Body of pancreas (tissue), 4 donors: ENCODE data around the gene HMMR. TPM values are rescaled to one million over a fixed set of nuclear protein-coding genes. Genes with fewer than 3 reads are reported as not detected.

Source experiments
- ATAC-seq: fragments of 150-250 bp; one replicate; pipeline ENCODE4 v1.9.1; 2016
- DNase-seq, 4 donors: peaks; one replicate each; pipeline ENCODE4 v3.0.0-alpha.2; 2019
- H3K27ac ChIP-seq, 4 donors: fragments of 200-600 bp; sonication (generic); 1 replicate in 3 of 4; 2 replicates in 1 of 4; pipeline versions ENCODE4 v1.5.1 to v1.6.1; 2016 to 2019; ENCODE audit warnings: mild to moderate bottlenecking in 1 of 4, mixed read lengths in 1 of 4, moderate library complexity in 1 of 4
- H3K27me3 ChIP-seq, 2 donors: fragments of 200-600 bp; sonication (generic); one replicate each; pipeline ENCODE4 v1.6.0; 2016; ENCODE audit warnings: mild to moderate bottlenecking in 1 of 2
- H3K36me3 ChIP-seq, 2 donors: fragments of 200-600 bp; sonication (generic); replicated peaks in 1 of 2; 2 replicates each; pipeline ENCODE4 v1.5.1; 2016; ENCODE audit warnings: low read depth in 2 of 2; ENCODE audit not compliant: insufficient read depth in 1 of 2
- H3K4me1 ChIP-seq: fragments of 200-600 bp; sonication (generic); one replicate; pipeline ENCODE4 v1.6.0; 2016
- H3K4me3 ChIP-seq, 2 donors: fragments of 200-600 bp; sonication (generic); 1 replicate in 1 of 2; 2 replicates in 1 of 2; pipeline ENCODE4 v1.5.1; 2016 to 2019
- H3K9me3 ChIP-seq, 3 donors: fragments of 200-600 bp; sonication (generic); 1 replicate in 2 of 3; 2 replicates in 1 of 3; pipeline ENCODE4 v1.5.1; 2016
- POLR2A ChIP-seq, 3 donors: fragments of 450-650 bp; IDR thresholded peaks; one replicate each; pipeline ENCODE4 v1.6.1; 2016; ENCODE audit warnings: antibody characterized with exemption in 3 of 3, mild to moderate bottlenecking in 2 of 3
- WGBS, 2 donors: methylation state at CpG; one replicate each; pipeline ENCODE4 v1.1.5; 2017; 5-methylcytosine and 5-hydroxymethylcytosine counted together
- intact Hi-C: fragments of 100-400 bp; cut with DNase I; formaldehyde crosslinking; loops from one replicate; pipeline ENCODE4 v1.15.1; 2023
- total RNA-seq, 2 donors: library from RNA; depleted of rRNA; stranded (reverse); fragments of >200 nt; gene quantifications; one replicate each; pipeline ENCODE4 v1.1.0, GENCODE V29; 2016
- TF ChIP-seq, protein P1 (sequence below), 7 experiments: fragments of 450-650 bp in 4 of 7; fragments of 200-600 bp in 3 of 7; sonication (generic) in 3 of 7; IDR thresholded peaks; one replicate each; pipeline ENCODE4 v1.5.1; 2016 to 2019; ENCODE audit warnings: antibody characterized with exemption in 7 of 7

The HMMR gene
- total RNA-seq, 2 donors from 2014 or later: not detected

DNA sequence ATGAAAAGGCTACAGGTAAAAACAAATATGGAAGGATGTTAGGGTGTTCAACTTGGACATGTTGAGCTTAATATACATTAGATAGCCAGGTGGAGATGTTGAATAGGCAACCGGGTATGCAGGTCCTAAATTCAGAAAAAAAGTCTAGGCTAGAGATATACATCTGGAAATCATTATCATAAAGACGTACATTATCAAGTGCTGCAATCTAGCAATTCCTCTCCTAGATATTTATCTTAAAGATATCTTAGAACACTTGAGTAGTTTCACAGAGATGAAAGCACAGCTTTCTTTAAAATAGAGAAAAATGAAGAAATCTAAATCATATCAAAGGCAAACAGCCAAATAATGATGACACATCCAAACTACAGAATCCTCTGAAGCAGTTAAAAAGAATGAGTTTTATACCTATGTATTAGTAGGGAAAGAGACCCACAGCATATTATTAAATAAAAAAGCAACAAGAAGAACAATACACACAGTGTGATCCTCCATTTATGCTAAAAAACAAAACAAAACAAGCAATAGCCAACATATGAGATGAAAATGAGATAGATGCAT lies 4.3 kb upstream of the HMMR start:
- peaks cover 23% of the 10 kb centered on the region for H3K4me1 ChIP-seq
- no peak overlapping the region for H3K27ac ChIP-seq
- no peaks in the 10 kb centered on the region for H3K27me3 ChIP-seq
- H3K4me3 ChIP-seq: no peak overlapping the region
- intact Hi-C loops: no loop called here
- H3K9me3 ChIP-seq: no peaks in the 10 kb centered on the region
- WGBS, 2 donors: 83 to 84% methylated on average over 2 of the region's 2 CpGs
- DNase-seq (no peak), ATAC-seq (no peak)
- TF ChIP-seq, protein P1, sequence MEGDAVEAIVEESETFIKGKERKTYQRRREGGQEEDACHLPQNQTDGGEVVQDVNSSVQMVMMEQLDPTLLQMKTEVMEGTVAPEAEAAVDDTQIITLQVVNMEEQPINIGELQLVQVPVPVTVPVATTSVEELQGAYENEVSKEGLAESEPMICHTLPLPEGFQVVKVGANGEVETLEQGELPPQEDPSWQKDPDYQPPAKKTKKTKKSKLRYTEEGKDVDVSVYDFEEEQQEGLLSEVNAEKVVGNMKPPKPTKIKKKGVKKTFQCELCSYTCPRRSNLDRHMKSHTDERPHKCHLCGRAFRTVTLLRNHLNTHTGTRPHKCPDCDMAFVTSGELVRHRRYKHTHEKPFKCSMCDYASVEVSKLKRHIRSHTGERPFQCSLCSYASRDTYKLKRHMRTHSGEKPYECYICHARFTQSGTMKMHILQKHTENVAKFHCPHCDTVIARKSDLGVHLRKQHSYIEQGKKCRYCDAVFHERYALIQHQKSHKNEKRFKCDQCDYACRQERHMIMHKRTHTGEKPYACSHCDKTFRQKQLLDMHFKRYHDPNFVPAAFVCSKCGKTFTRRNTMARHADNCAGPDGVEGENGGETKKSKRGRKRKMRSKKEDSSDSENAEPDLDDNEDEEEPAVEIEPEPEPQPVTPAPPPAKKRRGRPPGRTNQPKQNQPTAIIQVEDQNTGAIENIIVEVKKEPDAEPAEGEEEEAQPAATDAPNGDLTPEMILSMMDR (IDR thresholded peaks at IDR 0.05): no peak
- no peak for TF ChIP-seq POLR2A (IDR thresholded peaks at IDR 0.05)
- no peaks in the 10 kb centered on the region for H3K36me3 ChIP-seq

GRCh38 chr5:163456840-163457239 lies 3.6 kb upstream of the HMMR start:
- Histone ChIP-seq H3K36me3 (no peaks in the 10 kb centered on the region), H3K4me1 (peaks cover 29% of the 10 kb centered on the region), H3K27me3 (no peaks in the 10 kb centered on the region), H3K4me3 (no peak overlapping the region), H3K9me3 (no peaks in the 10 kb centered on the region), H3K27ac (no peak overlapping the region)
- TF ChIP-seq POLR2A (IDR thresholded peaks at IDR 0.05): no peak
- TF ChIP-seq, protein P1 (IDR thresholded peaks at IDR 0.05): no peak
- ATAC-seq (no peak), DNase-seq (no peak)
- intact Hi-C loops: no loop called here
- 95% methylated on average over 7 of the region's 7 CpGs for WGBS, 2 donors

- Histone ChIP-seq H3K4me3 (peak overlapping the region in 1 of 2 donors; percentile 50), H3K9me3 (no peaks in the 10 kb centered on the region), H3K4me1 (peaks cover 32% of the 10 kb centered on the region), H3K27me3 (no peaks in the 10 kb centered on the region), H3K27ac (peak overlapping the region in 3 of 4 donors; percentile 87 to 95 (median 94)), H3K36me3 (no peaks in the 10 kb centered on the region)
- DNase-seq: no peak
- no peak for ATAC-seq
- TF ChIP-seq, protein P1 (IDR thresholded peaks at IDR 0.05): no peak
- TF ChIP-seq POLR2A (IDR thresholded peaks at IDR 0.05): no peak
- intact Hi-C loops: no loop called here
- 20 to 23% methylated on average over 6 of the region's 6 CpGs for WGBS, 2 donors
Observed at GRCh38 chr5:163458778-163459385, 1.6 kb upstream of the HMMR start.

GRCh38 chr5:163459462-163459818 lies 992 bp upstream of the HMMR start:
- peak; percentile 4 for ATAC-seq
- Histone ChIP-seq H3K9me3 (no peaks in the 10 kb centered on the region), H3K4me1 (peaks cover 32% of the 10 kb centered on the region), H3K36me3 (no peaks in the 10 kb centered on the region), H3K27ac (peak overlapping the region; percentile 87 to 95 (median 94)), H3K27me3 (no peaks in the 10 kb centered on the region), H3K4me3 (peak overlapping the region; percentile 49 to 50)
- intact Hi-C loops: no loop called here
- WGBS, 2 donors: 0 to 1% methylated on average over 12 of the region's 12 CpGs
- TF ChIP-seq POLR2A (IDR thresholded peaks at IDR 0.05): no peak
- TF ChIP-seq, protein P1 (IDR thresholded peaks at IDR 0.05): no peak
- DNase-seq: no peak
